Thyroid gland (tissue), 4 donors: ENCODE results near the gene DNMT1. TPM values are rescaled to one million over a fixed set of nuclear protein-coding genes. Genes with fewer than 3 reads are reported as not detected.

Source experiments
- DNase-seq, 2 donors: peaks; one replicate each; pipeline ENCODE4 v3.0.0-alpha.2; 2019
- H3K27ac ChIP-seq, 3 donors: fragments of 200-600 bp; sonication (generic); 1 replicate in 2 of 3; 2 replicates in 1 of 3; pipeline ENCODE4 v1.5.1; 2016 to 2019; ENCODE audit warnings: mild to moderate bottlenecking in 1 of 3, moderate library complexity in 1 of 3
- H3K27me3 ChIP-seq: fragments of 200-600 bp; sonication (generic); one replicate; pipeline ENCODE4 v1.5.1; 2019
- H3K36me3 ChIP-seq, 2 donors: fragments of 200-600 bp; sonication (generic); one replicate each; pipeline ENCODE4 v1.5.1; 2016 to 2019
- H3K4me1 ChIP-seq, 2 donors: fragments of 200-600 bp; sonication (generic); one replicate each; pipeline ENCODE4 v1.5.1; 2017 to 2019
- H3K4me3 ChIP-seq, 3 donors: fragments of 200-600 bp; sonication (generic); replicated peaks in 1 of 3; 1 replicate in 2 of 3; 2 replicates in 1 of 3; pipeline ENCODE4 v1.5.1; 2016; ENCODE audit warnings: mild to moderate bottlenecking in 1 of 3
- H3K9me3 ChIP-seq: fragments of 200-600 bp; sonication (generic); one replicate; pipeline ENCODE4 v1.5.1; 2017
- POLR2A ChIP-seq, 2 donors: fragments of 450-650 bp; IDR thresholded peaks; one replicate each; pipeline ENCODE4 v1.6.1; 2017; ENCODE audit warnings: antibody characterized with exemption in 2 of 2, mild to moderate bottlenecking in 2 of 2, moderate library complexity in 1 of 2
- WGBS, 2 donors: methylation state at CpG; one replicate each; pipeline ENCODE4 v1.1.5; 2017; 5-methylcytosine and 5-hydroxymethylcytosine counted together
- intact Hi-C: fragments of 100-400 bp; cut with DNase I; formaldehyde crosslinking; loops from one replicate; pipeline ENCODE4 v1.15.1; 2023
- microRNA-seq: library from miRNA; unstranded; fragments of <30 nt; microRNA quantifications from one replicate; pipeline ENCODE4, GENCODE V29; 2016
- small RNA-seq: library from RNA; depleted of rRNA; stranded (forward); fragments of <200 nt; gene quantifications from one replicate; pipeline ENCODE3, GENCODE V24; 2016
- total RNA-seq, 4 donors: library from RNA; depleted of rRNA; stranded (reverse); fragments of >200 nt; gene quantifications; one replicate each; pipeline ENCODE4 v1.2.3, GENCODE V29; 2016
- TF ChIP-seq, protein P1 (sequence below), 6 experiments: fragments of 200-600 bp in 3 of 6; fragments of 450-650 bp in 3 of 6; sonication (generic) in 3 of 6; IDR thresholded peaks; one replicate each; pipeline ENCODE4 v1.5.1; 2016 to 2019; ENCODE audit warnings: antibody characterized with exemption in 6 of 6, mild to moderate bottlenecking in 2 of 6, inconsistent platforms in 1 of 6, moderate library complexity in 1 of 6

Gene DNMT1
- total RNA-seq, 4 donors from 2014 or later: 31.2 to 49.5 (median 36.0) TPM

DNA sequence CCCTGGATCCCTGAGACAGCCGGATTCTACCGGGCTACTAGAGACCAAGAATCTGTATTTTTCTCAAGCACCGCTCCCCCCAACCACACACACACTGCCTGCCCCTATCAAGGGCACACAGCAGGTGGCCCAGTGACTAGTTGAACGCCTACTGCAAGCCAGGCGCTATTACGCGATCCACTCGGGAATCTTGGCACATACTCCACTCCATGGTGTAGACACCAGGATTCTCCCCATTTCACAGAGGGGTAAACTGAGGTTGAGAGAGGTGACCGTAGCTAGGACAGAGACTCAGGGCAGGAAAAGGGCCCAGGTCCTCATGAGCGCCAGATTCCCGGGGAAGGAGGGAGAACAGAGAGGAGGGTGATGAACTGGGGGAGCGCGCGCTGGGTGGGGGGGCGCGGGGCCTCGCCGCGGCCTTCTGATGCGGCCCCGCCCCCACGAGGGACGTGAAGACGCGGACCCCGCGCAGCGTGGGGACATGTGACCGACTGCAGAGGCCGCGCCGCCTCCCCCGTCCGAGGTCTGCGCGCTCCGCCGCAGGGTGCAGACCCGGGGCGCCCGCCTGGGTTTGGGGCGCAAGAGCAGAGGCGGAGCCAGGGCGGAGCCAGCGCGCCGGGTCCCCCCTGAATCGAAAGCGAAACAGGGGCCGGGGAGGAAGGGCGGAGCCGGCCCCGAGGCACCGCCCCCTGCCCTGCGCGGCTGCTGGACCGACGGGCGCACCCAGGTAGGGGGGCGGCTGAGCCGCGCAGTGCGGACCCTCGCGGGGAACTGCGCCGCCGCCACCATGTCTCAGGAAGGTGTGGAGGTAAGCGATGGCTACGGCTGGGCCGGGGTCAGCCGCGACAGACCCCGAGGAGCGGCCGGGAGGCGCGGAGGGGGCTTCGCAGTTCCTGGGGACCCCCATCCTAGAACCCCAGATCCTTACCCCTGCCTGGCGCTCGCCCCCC lies 108.8 kb downstream of the DNMT1 start, which contains the start of gene SHFL:
TSS of gene SHFL (plus strand) at position 677 of the 950 bp plus-strand sequence. CDS start at position 788, 111 bp downstream.
- TF ChIP-seq, protein P1, sequence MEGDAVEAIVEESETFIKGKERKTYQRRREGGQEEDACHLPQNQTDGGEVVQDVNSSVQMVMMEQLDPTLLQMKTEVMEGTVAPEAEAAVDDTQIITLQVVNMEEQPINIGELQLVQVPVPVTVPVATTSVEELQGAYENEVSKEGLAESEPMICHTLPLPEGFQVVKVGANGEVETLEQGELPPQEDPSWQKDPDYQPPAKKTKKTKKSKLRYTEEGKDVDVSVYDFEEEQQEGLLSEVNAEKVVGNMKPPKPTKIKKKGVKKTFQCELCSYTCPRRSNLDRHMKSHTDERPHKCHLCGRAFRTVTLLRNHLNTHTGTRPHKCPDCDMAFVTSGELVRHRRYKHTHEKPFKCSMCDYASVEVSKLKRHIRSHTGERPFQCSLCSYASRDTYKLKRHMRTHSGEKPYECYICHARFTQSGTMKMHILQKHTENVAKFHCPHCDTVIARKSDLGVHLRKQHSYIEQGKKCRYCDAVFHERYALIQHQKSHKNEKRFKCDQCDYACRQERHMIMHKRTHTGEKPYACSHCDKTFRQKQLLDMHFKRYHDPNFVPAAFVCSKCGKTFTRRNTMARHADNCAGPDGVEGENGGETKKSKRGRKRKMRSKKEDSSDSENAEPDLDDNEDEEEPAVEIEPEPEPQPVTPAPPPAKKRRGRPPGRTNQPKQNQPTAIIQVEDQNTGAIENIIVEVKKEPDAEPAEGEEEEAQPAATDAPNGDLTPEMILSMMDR (IDR thresholded peaks at IDR 0.05): no peak
- peak in 1 of 2 donors; percentile 51 for TF ChIP-seq POLR2A (IDR thresholded peaks at IDR 0.05)
- H3K9me3 ChIP-seq: no peaks in the 10 kb centered on the region
- 10 to 13% methylated on average over 25 to 30 of the region's 81 CpGs for WGBS, 2 donors
- intact Hi-C loops: no loop called here
- peaks cover 6% of the 10 kb centered on the region in 2 donors for H3K4me1 ChIP-seq
- no peaks in the 10 kb centered on the region for H3K36me3 ChIP-seq
- no peaks in the 10 kb centered on the region for H3K27me3 ChIP-seq
- DNase-seq: peak; percentile 71 to 72
- peak within 1 kb of the TSS; percentile 78 to 90 (median 87) for H3K27ac ChIP-seq
- peak within 1 kb of the TSS; percentile 53 to 100 (median 75) for H3K4me3 ChIP-seq

DNA sequence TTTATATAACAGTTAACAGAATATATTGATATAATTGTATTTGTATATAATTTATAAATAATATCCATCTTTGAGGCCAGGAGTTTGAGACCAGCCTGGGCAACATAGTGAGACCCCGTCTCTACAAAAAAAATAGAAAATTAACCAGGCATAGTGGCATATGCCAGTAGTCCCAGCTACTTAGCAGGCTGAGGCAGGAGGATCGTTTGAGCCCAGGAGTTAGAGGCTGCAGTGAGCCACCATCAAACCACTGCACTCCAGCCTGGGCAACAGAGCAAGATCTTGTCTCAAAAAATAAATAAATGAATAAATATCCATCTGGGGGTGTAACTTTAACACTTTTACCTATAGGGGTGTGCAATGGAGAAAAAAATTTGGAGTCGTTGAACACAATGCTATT lies 110.0 kb downstream of the DNMT1 start:
- DNase-seq: no peak
- 81 to 83% methylated on average over 3 of the region's 3 CpGs for WGBS, 2 donors
- TF ChIP-seq, protein P1 (IDR thresholded peaks at IDR 0.05): no peak
- TF ChIP-seq POLR2A (IDR thresholded peaks at IDR 0.05): no peak
- no peaks in the 10 kb centered on the region for H3K9me3 ChIP-seq
- peaks cover 6% of the 10 kb centered on the region in 2 donors for H3K4me1 ChIP-seq
- intact Hi-C loops: no loop called here
- no peaks in the 10 kb centered on the region for H3K27me3 ChIP-seq
- H3K36me3 ChIP-seq: no peaks in the 10 kb centered on the region
- H3K4me3 ChIP-seq: no peak overlapping the region
- H3K27ac ChIP-seq: no peak overlapping the region

DNA sequence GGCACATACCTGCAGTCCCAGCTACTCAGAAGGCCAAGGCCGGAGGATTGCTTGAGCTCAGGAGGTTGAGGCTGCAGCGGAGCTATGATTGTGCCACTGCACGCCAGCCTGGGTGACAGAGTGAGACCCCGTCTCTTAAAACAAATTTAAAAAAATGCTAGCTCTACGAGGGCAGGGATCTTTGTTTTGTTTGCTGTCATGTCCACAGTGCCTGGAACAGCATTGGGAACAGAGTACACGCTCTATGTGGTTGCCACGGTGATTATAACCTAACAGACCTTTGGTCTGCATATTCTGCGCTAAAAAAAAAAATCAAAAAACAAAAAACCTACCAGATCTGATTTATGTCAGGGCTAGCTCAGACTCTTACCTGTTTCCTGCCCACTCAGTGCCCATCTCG lies 110.8 kb downstream of the DNMT1 start:
- WGBS, 2 donors: 80 to 84% methylated on average over 9 of the region's 9 CpGs
- no peak for DNase-seq
- H3K27ac ChIP-seq: no peak overlapping the region
- peaks cover 6% of the 10 kb centered on the region in 2 donors for H3K4me1 ChIP-seq
- no peaks in the 10 kb centered on the region for H3K9me3 ChIP-seq
- H3K4me3 ChIP-seq: no peak overlapping the region
- TF ChIP-seq, protein P1 (IDR thresholded peaks at IDR 0.05): no peak
- TF ChIP-seq POLR2A (IDR thresholded peaks at IDR 0.05): no peak
- no peaks in the 10 kb centered on the region for H3K27me3 ChIP-seq
- no peaks in the 10 kb centered on the region for H3K36me3 ChIP-seq
- intact Hi-C loops: no loop called here

Small RNA genes lying within 50 kb of the gene (microRNA-seq; reads per million reads assigned to microRNA genes)
- not detected for gene MIR4322

Small RNA genes lying within 50 kb of the gene (small RNA-seq; reads per million reads assigned to genes)
- gene MIR4322: not detected
- gene SNORD105: 57.3 reads per million, percentile 96 among the genes with 10 or more reads in this experiment
- gene SNORD105B: 4,851 reads per million, percentile 99 among the genes with 10 or more reads in this experiment

Other genes with a start within 250 kb of the DNMT1 start
- 10 to 100 TPM in 1 of 4 donors, 1 to 10 TPM in 3; 2.0 to 10.1 (median 5.3) TPM for gene COL5A3, start 184.4 kb downstream of the DNMT1 start, total RNA-seq
- gene RDH8, start 181.5 kb downstream of the DNMT1 start, total RNA-seq: not detected
- gene SHFL, start 108.6 kb downstream of the DNMT1 start, total RNA-seq: 10 to 100 TPM; 18.5 to 46.1 (median 32.6) TPM
- gene ANGPTL6, start 92.3 kb downstream of the DNMT1 start, total RNA-seq: under 1 TPM in 2 of 4 donors, not detected in 2; 0.33 to 0.54 TPM
- gene PPAN, start 88.6 kb downstream of the DNMT1 start, total RNA-seq: 10 to 100 TPM; 26.2 to 33.0 (median 29.7) TPM
- 1 to 10 TPM; 6.1 to 9.3 (median 6.3) TPM for gene P2RY11, start 83.3 kb downstream of the DNMT1 start, total RNA-seq
- gene EIF3G, start 75.1 kb downstream of the DNMT1 start, total RNA-seq: 100 to 1,000 TPM; 219 to 342 (median 250) TPM
- 1 to 10 TPM; 3.6 to 9.8 (median 5.3) TPM for gene S1PR2, start 36.4 kb upstream of the DNMT1 start, total RNA-seq
- gene MRPL4, start 57.3 kb upstream of the DNMT1 start, total RNA-seq: 10 to 100 TPM; 36.1 to 81.7 (median 54.9) TPM
- 10 to 100 TPM in 3 of 4 donors, 1 to 10 TPM in 1; 8.1 to 37.6 (median 19.7) TPM for gene ICAM1, start 76.2 kb upstream of the DNMT1 start, total RNA-seq
- under 1 TPM in 1 of 4 donors, not detected in 3; 0.44 TPM for gene ICAM4, start 92.0 kb upstream of the DNMT1 start, total RNA-seq
- 1 to 10 TPM in 2 of 4 donors, not detected in 2; 1.0 to 1.6 TPM for gene ICAM5, start 95.0 kb upstream of the DNMT1 start, total RNA-seq
- 1 to 10 TPM in 3 of 4 donors, under 1 TPM in 1; 0.75 to 8.8 (median 2.2) TPM for gene ZGLP1, start 114.9 kb upstream of the DNMT1 start, total RNA-seq
- 10 to 100 TPM; 22.8 to 44.8 (median 33.3) TPM for gene FDX2, start 121.1 kb upstream of the DNMT1 start, total RNA-seq
- 10 to 100 TPM; 18.3 to 52.0 (median 39.1) TPM for gene RAVER1, start 138.6 kb upstream of the DNMT1 start, total RNA-seq
- gene ICAM3, start 144.7 kb upstream of the DNMT1 start, total RNA-seq: 1 to 10 TPM; 5.5 to 8.5 (median 5.8) TPM
- 100 to 1,000 TPM in 1 of 4 donors, 10 to 100 TPM in 3; 59.1 to 127 (median 70.3) TPM for gene TYK2, start 185.6 kb upstream of the DNMT1 start, total RNA-seq
- 100 to 1,000 TPM in 3 of 4 donors, 10 to 100 TPM in 1; 99.7 to 154 (median 125) TPM for gene CDC37, start 208.6 kb upstream of the DNMT1 start, total RNA-seq
- gene PDE4A, start 225.6 kb upstream of the DNMT1 start, total RNA-seq: 10 to 100 TPM; 16.1 to 21.0 (median 18.4) TPM